ENCODE data around the gene PLAAT3.
"Not testable (repeated sequence)": the region's sequence is repeated elsewhere in the genome, so short reads cannot be mapped to it uniquely, and the experiment has no call there.

The PLAAT3 gene

DNA sequence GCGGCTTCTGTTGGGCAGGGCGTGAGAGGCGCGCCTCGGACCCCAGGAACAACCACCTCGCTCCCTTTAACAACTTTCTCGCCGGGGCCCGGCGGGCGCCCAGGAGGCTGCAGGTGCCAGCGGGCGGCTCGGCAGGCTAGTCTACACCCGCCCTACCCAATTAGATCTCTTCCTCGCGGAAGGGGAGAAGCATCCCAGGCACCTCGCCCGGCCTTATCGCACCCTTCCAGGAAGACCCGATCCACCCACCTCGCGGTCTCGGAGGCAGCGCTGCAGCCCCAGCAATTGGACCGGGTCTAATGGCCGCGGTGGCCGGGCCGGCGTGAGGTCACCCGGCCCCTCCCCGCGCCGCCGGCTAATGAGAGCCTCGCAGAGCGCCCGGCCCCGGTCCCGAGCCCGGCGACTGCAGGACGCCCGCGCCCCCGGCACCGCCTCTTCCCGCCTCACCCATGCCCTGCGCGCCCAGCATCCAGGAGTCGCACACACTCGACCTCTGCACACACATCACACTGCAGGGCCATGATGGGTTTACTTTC lies at the start of gene PLAAT3:
PLAAT3 (minus strand) TSS at position 298 of the 536 bp plus-strand sequence. CDS start 419 bp downstream, outside the sequence.
- DNase-seq, result no peak

- DNase-seq, result no peak
Measured at GRCh38 chr11:63663809-63664208, 49.6 kb upstream of the PLAAT3 start.

- DNase-seq, result no peak
Measured at GRCh38 chr11:63660972-63661371, 46.7 kb upstream of the PLAAT3 start.

DNA sequence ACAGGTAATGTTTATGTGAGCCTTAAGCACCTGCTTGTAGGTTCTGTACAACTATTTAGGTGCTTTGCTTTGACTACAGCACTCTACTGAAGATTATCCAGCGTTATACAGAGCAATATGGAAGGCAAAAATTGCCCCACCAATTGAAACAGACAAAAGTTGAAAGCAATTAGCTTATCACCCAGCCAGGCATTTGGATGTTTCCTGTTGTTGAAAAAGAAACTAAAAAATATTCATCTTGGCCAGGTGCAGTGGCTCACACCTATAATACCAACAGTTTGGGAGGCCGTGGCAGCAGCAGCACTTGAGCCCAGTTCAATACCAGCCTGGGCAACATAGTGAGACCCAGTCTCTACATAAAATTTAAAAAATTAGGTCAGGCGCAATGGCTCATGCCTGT lies 38.4 kb upstream of the PLAAT3 start:
- no peak for DNase-seq

DNA sequence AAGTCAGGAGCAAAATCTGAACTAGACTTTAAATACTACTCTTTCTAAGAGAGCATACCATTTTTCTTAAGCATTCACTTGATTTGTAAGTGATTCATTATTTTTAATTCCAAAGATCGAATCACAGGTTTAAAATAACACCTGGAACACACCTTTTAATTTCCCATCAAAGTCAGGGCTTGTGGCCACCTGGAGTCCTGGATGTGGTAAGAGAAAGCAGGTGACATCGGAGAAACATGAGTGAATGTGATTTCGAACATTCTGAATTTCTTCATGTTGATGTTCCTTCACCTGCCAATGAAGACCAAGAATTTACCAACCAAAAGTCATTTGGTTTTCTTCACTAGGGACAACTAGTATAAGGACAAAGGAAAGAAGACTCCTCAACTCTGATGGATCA lies 29.0 kb upstream of the PLAAT3 start:
- no peak for DNase-seq

GRCh38 chr11:63641727-63642126 lies 27.5 kb upstream of the PLAAT3 start:
- no peak for DNase-seq

DNA sequence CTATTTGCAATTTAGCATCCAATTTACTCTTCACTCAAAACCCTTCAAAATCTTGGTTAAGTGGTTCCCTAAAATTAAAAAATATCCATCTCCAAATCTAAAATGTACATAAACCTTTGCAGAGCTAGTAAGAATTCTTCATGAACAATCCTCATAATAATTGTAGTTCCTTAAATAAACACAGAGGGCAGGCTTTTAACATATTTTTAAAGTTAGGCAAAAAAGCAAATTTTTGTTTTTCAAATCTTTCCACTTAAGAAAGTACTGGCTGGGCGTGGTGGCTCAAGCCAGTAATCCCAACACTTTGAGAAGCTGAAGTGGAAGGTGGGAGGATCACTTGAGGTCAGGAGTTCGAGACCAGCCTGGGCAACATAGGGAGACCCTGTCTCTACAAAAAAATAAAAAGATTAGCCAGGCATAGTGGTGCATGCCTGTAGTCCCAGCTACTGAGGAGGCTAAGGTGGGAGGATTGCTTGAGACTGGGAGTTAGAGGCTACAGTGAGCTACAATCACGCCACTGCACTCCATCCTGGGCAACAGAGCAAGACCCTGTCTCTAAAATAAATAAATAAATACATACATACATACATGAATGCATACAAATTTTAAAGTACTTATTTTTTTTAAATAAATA lies 25.1 kb upstream of the PLAAT3 start:
- no peak for DNase-seq

- not testable (repeated sequence) for DNase-seq
Measured at GRCh38 chr11:63638436-63638835, 24.2 kb upstream of the PLAAT3 start.

DNA sequence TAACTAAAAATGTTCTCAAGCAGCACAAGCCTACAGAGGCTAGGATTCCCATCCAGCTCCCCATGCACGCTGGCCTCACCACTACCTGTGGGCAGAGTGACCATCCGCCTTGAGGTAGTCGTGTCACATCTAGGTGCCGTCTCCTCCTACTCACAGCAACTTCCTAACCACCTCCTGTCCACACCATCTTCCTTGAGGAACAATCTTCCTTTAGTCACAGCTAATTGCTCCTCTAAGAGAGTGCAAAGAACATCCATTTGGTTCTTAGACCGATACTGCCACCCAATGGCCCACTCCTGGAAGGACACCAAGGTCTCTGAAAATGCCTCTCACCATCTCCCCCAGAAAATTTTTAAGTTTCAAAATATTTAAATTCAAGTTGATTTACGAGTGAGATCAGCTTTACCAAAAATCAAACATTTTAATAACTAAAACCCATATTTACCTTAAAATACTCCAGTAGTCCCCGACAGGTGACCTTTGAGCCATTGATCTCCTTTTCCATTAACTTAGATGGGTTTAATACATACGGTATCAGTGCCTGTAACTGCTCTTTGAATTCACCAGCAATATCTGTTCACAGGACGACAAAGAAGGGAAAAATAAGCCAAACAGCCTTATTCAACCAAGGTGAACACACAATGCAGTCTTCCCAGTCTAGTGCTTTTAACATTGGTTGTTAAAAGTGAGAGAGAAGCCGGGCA lies 21.7 kb upstream of the PLAAT3 start:
- no peak for DNase-seq

- no peak for DNase-seq
Measured at GRCh38 chr11:63629426-63629825, 15.2 kb upstream of the PLAAT3 start.

GRCh38 chr11:63623513-63624140 lies 9.4 kb upstream of the PLAAT3 start:
- no peak for DNase-seq

DNA sequence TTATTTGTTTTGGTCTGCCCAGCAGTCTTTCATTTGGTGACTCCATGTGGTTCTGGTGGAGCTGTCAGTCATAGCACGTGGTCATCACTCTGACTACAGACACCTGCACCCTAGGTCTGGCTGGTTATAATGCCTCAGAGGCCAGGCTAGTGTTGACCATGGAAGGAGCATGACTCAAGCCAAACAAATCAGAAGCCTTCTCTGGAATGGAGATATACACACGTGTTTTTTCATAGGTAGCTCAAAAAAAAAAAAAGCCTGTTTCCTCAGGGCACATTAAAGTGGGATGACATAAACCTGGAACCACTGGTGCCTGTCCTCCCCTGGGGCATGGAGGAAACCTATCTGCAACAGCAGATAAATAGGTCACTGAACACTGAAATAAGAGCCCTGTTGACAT lies 8.1 kb upstream of the PLAAT3 start:
- no peak for DNase-seq

- DNase-seq, result peak; percentile 70
Measured at GRCh38 chr11:63621071-63621470, 6.8 kb upstream of the PLAAT3 start.

GRCh38 chr11:63619967-63620366 lies 5.7 kb upstream of the PLAAT3 start:
- DNase-seq, result no peak

DNA sequence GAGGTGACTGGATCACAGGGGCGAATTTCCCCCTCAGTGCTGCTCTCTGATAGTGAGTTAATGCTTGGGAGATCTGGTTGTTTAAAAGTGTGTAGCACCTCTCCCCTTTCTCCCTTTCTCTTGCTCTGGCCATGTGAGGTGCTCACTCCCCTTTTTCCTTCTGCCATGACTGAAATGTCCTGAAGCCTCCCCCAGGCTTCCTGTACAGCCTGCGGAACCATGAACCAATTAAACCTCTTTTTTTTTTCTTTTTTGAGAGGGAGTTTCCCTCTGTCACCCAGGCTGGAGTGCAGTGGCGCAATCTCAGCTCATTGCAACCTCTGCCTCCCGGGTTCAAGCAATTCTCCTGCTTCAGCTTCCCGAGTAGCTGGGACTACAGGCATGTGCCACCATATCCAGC lies 3.5 kb upstream of the PLAAT3 start:
- not testable (repeated sequence) for DNase-seq

DNA sequence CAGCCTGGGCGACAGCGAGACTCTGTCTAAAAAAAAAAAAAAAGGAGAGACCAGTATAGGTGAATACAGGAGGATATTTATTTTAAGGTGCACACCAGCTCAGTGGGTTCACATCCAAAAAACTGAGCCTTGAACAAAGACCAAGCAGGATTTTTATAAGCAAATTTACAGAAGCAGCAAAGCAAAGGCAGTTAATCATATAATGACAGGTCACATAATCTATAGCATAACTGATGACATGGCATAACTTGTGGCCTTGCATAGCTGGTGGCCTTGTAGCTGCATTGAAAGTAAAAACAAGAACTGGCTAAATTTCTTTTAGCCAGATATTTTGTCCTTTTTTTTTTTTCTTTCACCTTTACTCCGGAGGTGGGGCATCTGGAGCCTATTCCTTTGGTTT lies 2.7 kb upstream of the PLAAT3 start:
- no peak for DNase-seq

- no peak for DNase-seq
Measured at GRCh38 chr11:63613517-63614135, 607 bp downstream of the PLAAT3 start.

- DNase-seq, result no peak
Measured at GRCh38 chr11:63612181-63612580, 2.1 kb downstream of the PLAAT3 start.

- no peak for DNase-seq
Measured at GRCh38 chr11:63611395-63611747, 2.9 kb downstream of the PLAAT3 start.

DNA sequence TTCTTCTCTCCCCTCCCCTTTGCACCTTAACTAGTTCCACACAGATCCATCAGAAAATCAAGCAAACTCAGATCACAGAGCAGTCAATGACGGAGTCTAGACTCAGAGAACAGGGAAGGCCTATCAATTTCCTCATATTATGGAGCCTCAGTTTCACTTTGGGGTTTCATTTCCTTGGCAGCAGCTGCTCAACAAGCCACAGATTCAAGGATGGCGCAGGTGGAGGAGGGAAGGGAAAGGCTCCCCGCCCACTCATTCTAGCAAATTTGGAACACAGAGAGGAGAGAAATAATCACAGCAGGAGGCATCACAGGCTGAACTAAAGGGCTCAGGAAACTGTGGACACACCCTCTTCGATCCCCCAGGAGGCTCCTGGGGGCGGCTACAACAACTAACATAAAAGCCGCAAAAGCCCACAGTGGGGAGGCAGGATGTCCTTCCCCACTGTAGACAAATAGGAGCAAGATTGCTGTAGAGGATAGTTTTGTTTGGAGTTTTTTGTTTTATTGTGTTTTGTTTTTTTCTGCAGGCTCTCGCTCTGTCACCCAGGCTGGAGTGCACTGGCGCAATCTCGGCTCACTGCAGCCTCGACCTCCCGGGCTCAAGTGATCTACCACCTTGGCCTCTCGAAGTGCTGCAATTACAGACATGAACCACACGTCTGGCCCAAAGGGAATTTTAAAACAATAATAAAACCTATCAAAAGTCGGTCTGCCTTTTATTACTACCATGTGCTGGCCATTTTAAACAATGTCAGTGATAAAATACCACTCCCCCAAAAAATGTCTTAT lies 3.4 kb downstream of the PLAAT3 start:
- DNase-seq, result no peak

- DNase-seq, result no peak
Measured at GRCh38 chr11:63609971-63610580, 4.2 kb downstream of the PLAAT3 start.

- DNase-seq, result no peak
Measured at GRCh38 chr11:63609536-63609935, 4.7 kb downstream of the PLAAT3 start.
